CD8-positive, alpha-beta memory T cell (primary cell): ENCODE measurements around the gene MNX1. TPM values are rescaled to one million over a fixed set of nuclear protein-coding genes. Genes with fewer than 3 reads are reported as not detected.

Experiments
- CTCF ChIA-PET: fragments of 350-600 bp; sonication (Branson Sonifier 250); formaldehyde crosslinking; loops from one replicate; lab custom pipeline; 2021; ENCODE audit warnings: antibody characterized with exemption; lab: Charles Lee
- POLR2A ChIA-PET: fragments of 350-600 bp; sonication (Branson Sonifier 250); formaldehyde crosslinking; loops from one replicate; lab custom pipeline; 2021; ENCODE audit warnings: antibody characterized with exemption; lab: Charles Lee
- DNase-seq, 5 donors: peaks; one replicate each; pipeline versions ENCODE4 v3.0.0 to v3.0.0-alpha.2; 2020 to 2022; ENCODE audit warnings: mixed read lengths in 1 of 5
- H3K27ac ChIP-seq: one replicate; pipeline ENCODE4 v1.7.0; 2013; ENCODE audit warnings: low read depth, mild to moderate bottlenecking, low read length, moderate library complexity
- H3K27me3 ChIP-seq: 2 replicates; pipeline ENCODE4 v1.7.0; 2013; ENCODE audit warnings: low read length, mild to moderate bottlenecking; ENCODE audit not compliant: insufficient read depth, poor library complexity, severe bottlenecking
- H3K36me3 ChIP-seq: 2 replicates; pipeline ENCODE4 v1.7.0; 2013; ENCODE audit warnings: mild to moderate bottlenecking, low read length, moderate library complexity; ENCODE audit not compliant: insufficient read depth
- H3K4me1 ChIP-seq: 2 replicates; pipeline ENCODE4 v1.7.0; 2013; ENCODE audit warnings: mild to moderate bottlenecking, low read length, moderate library complexity; ENCODE audit not compliant: insufficient read depth
- H3K4me3 ChIP-seq: 2 replicates; pipeline ENCODE4 v1.7.0; 2013; ENCODE audit warnings: mild to moderate bottlenecking, low read length
- H3K9me3 ChIP-seq: 2 replicates; pipeline ENCODE4 v1.7.0; 2013; ENCODE audit warnings: mild to moderate bottlenecking, low read length
- H3K27ac Mint-ChIP-seq, 8 donors: one replicate each; pipeline ENCODE4 v1.8.0; 2020 to 2021; ENCODE audit warnings: mixed read lengths in 8 of 8, mild to moderate bottlenecking in 6 of 8, inconsistent platforms in 3 of 8, moderate library complexity in 3 of 8
- H3K27me3 Mint-ChIP-seq, 2 donors: one replicate each; pipeline ENCODE4 v1.8.0; 2020 to 2021; ENCODE audit warnings: mixed read lengths in 2 of 2, mild to moderate bottlenecking in 1 of 2, moderate library complexity in 1 of 2
- H3K36me3 Mint-ChIP-seq, 3 donors: one replicate each; pipeline ENCODE4 v1.8.0; 2020 to 2021; ENCODE audit warnings: mixed read lengths in 3 of 3, inconsistent platforms in 1 of 3, mild to moderate bottlenecking in 1 of 3
- H3K4me1 Mint-ChIP-seq, 3 donors: one replicate each; pipeline ENCODE4 v1.8.0; 2020 to 2021; ENCODE audit warnings: mixed read lengths in 3 of 3, inconsistent platforms in 1 of 3, mild to moderate bottlenecking in 1 of 3
- H3K4me3 Mint-ChIP-seq, 7 donors: one replicate each; pipeline ENCODE4 v1.8.0; 2020 to 2021; ENCODE audit warnings: mixed read lengths in 7 of 7, mild to moderate bottlenecking in 6 of 7, moderate library complexity in 4 of 7, inconsistent platforms in 2 of 7
- H3K9me3 Mint-ChIP-seq, 5 donors: one replicate each; pipeline ENCODE4 v1.8.0; 2020 to 2022; ENCODE audit warnings: mixed read lengths in 5 of 5, mild to moderate bottlenecking in 3 of 5, moderate library complexity in 2 of 5, inconsistent platforms in 1 of 5
- polyA plus RNA-seq: library from polyadenylated mRNA; unstranded; fragments of 300-500 nt; fragmentation: Illumina TruSeq; gene quantifications from one replicate; pipeline ENCODE4 v1.2.3, GENCODE V29; 2021
- total RNA-seq, 2 experiments: library from RNA; stranded (reverse); gene quantifications; one replicate each; pipeline ENCODE4 v1.2.3, GENCODE V29; 2021

The MNX1 gene
- total and polyA plus RNA-seq, 3 experiments from 2014 or later, result not detected

- H3K36me3 Mint-ChIP-seq, result peaks cover 0 to 5% (median 0%) of the 10 kb centered on the region in 3 donors
- Histone ChIP-seq H3K4me1 (peaks cover 13% of the 10 kb centered on the region), H3K27me3 (peaks cover 43% of the 10 kb centered on the region), H3K9me3 (no peaks in the 10 kb centered on the region), H3K36me3 (no peaks in the 10 kb centered on the region), H3K4me3 (no peak overlapping the region), H3K27ac (no peak overlapping the region)
- peaks cover 60 to 71% of the 10 kb centered on the region in 2 donors for H3K27me3 Mint-ChIP-seq
- H3K27ac Mint-ChIP-seq, result no peak overlapping the region
- peak overlapping the region in 6 of 7 donors; percentile 8 to 52 (median 42) for H3K4me3 Mint-ChIP-seq
- CTCF ChIA-PET, result no interaction called here
- no peak for DNase-seq
- H3K9me3 Mint-ChIP-seq, result no peaks in the 10 kb centered on the region
- peaks cover 15 to 31% (median 16%) of the 10 kb centered on the region in 3 donors for H3K4me1 Mint-ChIP-seq
- POLR2A ChIA-PET, result no interaction called here
Measured at GRCh38 chr7:157009170-157009777, 1.2 kb downstream of the MNX1 start.

GRCh38 chr7:157008206-157009169 lies 2.0 kb downstream of the MNX1 start:
- Mint-ChIP-seq H3K4me1 (peaks cover 15 to 38% (median 18%) of the 10 kb centered on the region in 3 donors), H3K9me3 (no peaks in the 10 kb centered on the region), H3K36me3 (peaks cover 0 to 5% (median 0%) of the 10 kb centered on the region in 3 donors), H3K4me3 (peak overlapping the region in 6 of 7 donors; percentile 39 to 56 (median 50)), H3K27ac (peak overlapping the region in 1 of 8 donors; percentile 18), H3K27me3 (peaks cover 57 to 71% of the 10 kb centered on the region in 2 donors)
- Histone ChIP-seq H3K4me3 (no peak overlapping the region), H3K27me3 (peaks cover 38% of the 10 kb centered on the region), H3K9me3 (no peaks in the 10 kb centered on the region), H3K4me1 (peaks cover 14% of the 10 kb centered on the region), H3K36me3 (no peaks in the 10 kb centered on the region), H3K27ac (no peak overlapping the region)
- no peak for DNase-seq
- ChIA-PET CTCF (interaction anchor here (1.0 kb wide), 1 partner anchor 10 kb away, joined by 3 read pairs; no protein-coding TSS in a partner anchor), POLR2A (no interaction called here)

GRCh38 chr7:157007470-157008066 lies 2.9 kb downstream of the MNX1 start:
- peak overlapping the region in 2 of 7 donors; percentile 24 to 54 for H3K4me3 Mint-ChIP-seq
- Histone ChIP-seq H3K27ac (no peak overlapping the region), H3K36me3 (no peaks in the 10 kb centered on the region), H3K27me3 (peaks cover 38% of the 10 kb centered on the region), H3K4me3 (no peak overlapping the region), H3K9me3 (no peaks in the 10 kb centered on the region), H3K4me1 (peaks cover 16% of the 10 kb centered on the region)
- peaks cover 15 to 38% (median 18%) of the 10 kb centered on the region in 3 donors for H3K4me1 Mint-ChIP-seq
- DNase-seq, result no peak
- H3K27ac Mint-ChIP-seq, result no peak overlapping the region
- CTCF ChIA-PET, result interaction anchor here (1.0 kb wide), 1 partner anchor 11 kb away, joined by 3 read pairs; no protein-coding TSS in a partner anchor
- H3K27me3 Mint-ChIP-seq, result peaks cover 56 to 67% of the 10 kb centered on the region in 2 donors
- H3K36me3 Mint-ChIP-seq, result peaks cover 0 to 5% (median 0%) of the 10 kb centered on the region in 3 donors
- no peaks in the 10 kb centered on the region for H3K9me3 Mint-ChIP-seq
- POLR2A ChIA-PET, result no interaction called here

GRCh38 chr7:157006829-157007469 lies 3.5 kb downstream of the MNX1 start:
- CTCF ChIA-PET, result no interaction called here
- Mint-ChIP-seq H3K36me3 (peaks cover 0 to 1% (median 0%) of the 10 kb centered on the region in 3 donors), H3K27ac (no peak overlapping the region), H3K4me3 (peak overlapping the region in 2 of 7 donors; percentile 7 to 73), H3K27me3 (peaks cover 56 to 67% of the 10 kb centered on the region in 2 donors), H3K4me1 (peaks cover 16 to 39% (median 20%) of the 10 kb centered on the region in 3 donors), H3K9me3 (no peaks in the 10 kb centered on the region)
- Histone ChIP-seq H3K4me3 (no peak overlapping the region), H3K9me3 (no peaks in the 10 kb centered on the region), H3K27ac (no peak overlapping the region), H3K4me1 (peaks cover 22% of the 10 kb centered on the region), H3K27me3 (peaks cover 40% of the 10 kb centered on the region), H3K36me3 (no peaks in the 10 kb centered on the region)
- no peak for DNase-seq
- POLR2A ChIA-PET, result no interaction called here

GRCh38 chr7:157006205-157006747 lies 4.2 kb downstream of the MNX1 start:
- peaks cover 13 to 37% (median 18%) of the 10 kb centered on the region in 3 donors for H3K4me1 Mint-ChIP-seq
- Histone ChIP-seq H3K27ac (no peak overlapping the region), H3K4me3 (no peak overlapping the region), H3K4me1 (peaks cover 17% of the 10 kb centered on the region), H3K9me3 (no peaks in the 10 kb centered on the region), H3K27me3 (peaks cover 38% of the 10 kb centered on the region), H3K36me3 (no peaks in the 10 kb centered on the region)
- H3K27ac Mint-ChIP-seq, result no peak overlapping the region
- POLR2A ChIA-PET, result no interaction called here
- no peak overlapping the region for H3K4me3 Mint-ChIP-seq
- no peak for DNase-seq
- H3K27me3 Mint-ChIP-seq, result peaks cover 58 to 67% of the 10 kb centered on the region in 2 donors
- no peaks in the 10 kb centered on the region for H3K9me3 Mint-ChIP-seq
- CTCF ChIA-PET, result no interaction called here
- no peaks in the 10 kb centered on the region for H3K36me3 Mint-ChIP-seq

GRCh38 chr7:157005456-157006204 lies 4.8 kb downstream of the MNX1 start:
- no peaks in the 10 kb centered on the region for H3K36me3 ChIP-seq
- ChIA-PET POLR2A (no interaction called here), CTCF (no interaction called here)
- Mint-ChIP-seq H3K36me3 (peaks cover 0 to 2% (median 0%) of the 10 kb centered on the region in 3 donors), H3K27me3 (peaks cover 63 to 71% of the 10 kb centered on the region in 2 donors), H3K4me3 (no peak overlapping the region), H3K9me3 (no peaks in the 10 kb centered on the region), H3K27ac (no peak overlapping the region), H3K4me1 (peaks cover 19 to 39% (median 24%) of the 10 kb centered on the region in 3 donors)
- H3K9me3 ChIP-seq, result no peaks in the 10 kb centered on the region
- H3K4me3 ChIP-seq, result no peak overlapping the region
- peaks cover 34% of the 10 kb centered on the region for H3K27me3 ChIP-seq
- no peak for DNase-seq
- peaks cover 17% of the 10 kb centered on the region for H3K4me1 ChIP-seq
- H3K27ac ChIP-seq, result no peak overlapping the region
